Measurements from ENCODE around the gene NXNL2.

The NXNL2 gene

GRCh38 chr9:88511906-88512305, 23.1 kb upstream of the NXNL2 start:
- Histone ChIP-seq H3K27ac (no peak overlapping the region), H3K9me3 (no peaks in the 10 kb centered on the region), H3K4me1 (no peaks in the 10 kb centered on the region), H3K36me3 (no peaks in the 10 kb centered on the region), H3K27me3 (no peaks in the 10 kb centered on the region), H3K4me3 (no peak overlapping the region)
- DNase-seq, result no peak
- TF ChIP-seq CTCF (IDR thresholded peaks at IDR 0.05), result no peak
- intact Hi-C loops (cut with DNase I; ENCODE audit: low total_unique reads), result no loop called here

GRCh38 chr9:88514247-88514646, 20.7 kb upstream of the NXNL2 start:
- no peaks in the 10 kb centered on the region for H3K9me3 ChIP-seq
- intact Hi-C loops (cut with DNase I; ENCODE audit: low total_unique reads), result no loop called here
- no peaks in the 10 kb centered on the region for H3K27me3 ChIP-seq
- H3K36me3 ChIP-seq, result no peaks in the 10 kb centered on the region
- TF ChIP-seq CTCF (IDR thresholded peaks at IDR 0.05), result no peak
- peak in 1 of 2 donors; percentile 27 for DNase-seq
- H3K4me3 ChIP-seq, result no peak overlapping the region
- no peaks in the 10 kb centered on the region for H3K4me1 ChIP-seq
- no peak overlapping the region for H3K27ac ChIP-seq

GRCh38 chr9:88521308-88521707, 13.7 kb upstream of the NXNL2 start:
- no peak for TF ChIP-seq CTCF (IDR thresholded peaks at IDR 0.05)
- Histone ChIP-seq H3K27ac (no peak overlapping the region), H3K4me3 (no peak overlapping the region), H3K27me3 (no peaks in the 10 kb centered on the region), H3K4me1 (no peaks in the 10 kb centered on the region), H3K36me3 (no peaks in the 10 kb centered on the region), H3K9me3 (no peaks in the 10 kb centered on the region)
- no peak for DNase-seq
- intact Hi-C loops (cut with DNase I; ENCODE audit: low total_unique reads), result no loop called here

GRCh38 chr9:88522360-88522759, 12.6 kb upstream of the NXNL2 start:
- DNase-seq, result no peak
- intact Hi-C loops (cut with DNase I; ENCODE audit: low total_unique reads), result no loop called here
- Histone ChIP-seq H3K27me3 (no peaks in the 10 kb centered on the region), H3K27ac (no peak overlapping the region), H3K4me1 (no peaks in the 10 kb centered on the region), H3K4me3 (no peak overlapping the region), H3K9me3 (no peaks in the 10 kb centered on the region), H3K36me3 (no peaks in the 10 kb centered on the region)
- no peak for TF ChIP-seq CTCF (IDR thresholded peaks at IDR 0.05)

- H3K27ac ChIP-seq, result no peak overlapping the region
- H3K27me3 ChIP-seq, result no peaks in the 10 kb centered on the region
- no peaks in the 10 kb centered on the region for H3K4me1 ChIP-seq
- TF ChIP-seq CTCF (IDR thresholded peaks at IDR 0.05), result no peak
- DNase-seq, result no peak
- H3K36me3 ChIP-seq, result no peaks in the 10 kb centered on the region
- intact Hi-C loops (cut with DNase I; ENCODE audit: low total_unique reads), result no loop called here
- no peak overlapping the region for H3K4me3 ChIP-seq
- no peaks in the 10 kb centered on the region for H3K9me3 ChIP-seq
Measured at GRCh38 chr9:88523056-88523455, 11.9 kb upstream of the NXNL2 start.

GRCh38 chr9:88524911-88525310, 10.1 kb upstream of the NXNL2 start:
- no peaks in the 10 kb centered on the region for H3K27me3 ChIP-seq
- intact Hi-C loops (cut with DNase I; ENCODE audit: low total_unique reads), result no loop called here
- H3K4me1 ChIP-seq, result peaks cover 0 to 15% (median 7%) of the 10 kb centered on the region in 4 donors
- H3K27ac ChIP-seq, result no peak overlapping the region
- H3K36me3 ChIP-seq, result no peaks in the 10 kb centered on the region
- H3K4me3 ChIP-seq, result no peak overlapping the region
- no peaks in the 10 kb centered on the region for H3K9me3 ChIP-seq
- TF ChIP-seq CTCF (IDR thresholded peaks at IDR 0.05), result no peak
- DNase-seq, result no peak

Data from tibial artery (tissue), 4 donors.